Fibroblast of lung (primary cell): ENCODE data around the gene STIMATE.

Source experiments
- EZH2 ChIP-seq: IDR thresholded peaks from 2 replicates; pipeline ENCODE4 v1.5.1; 2012; ENCODE audit warnings: low read length, control low read depth, mild to moderate bottlenecking; ENCODE audit errors: missing control alignments
- TF ChIP-seq, protein P1 (sequence below), 2 donors: IDR thresholded peaks in 1 of 2; conservative IDR thresholded peaks in 1 of 2; 1 replicate in 1 of 2; 2 replicates in 1 of 2; pipeline ENCODE4 v1.5.1; 2011 to 2012; ENCODE audit warnings: low read length in 2 of 2, control low read depth in 1 of 2, inconsistent platforms in 1 of 2, low read depth in 1 of 2, mild to moderate bottlenecking in 1 of 2

- TF ChIP-seq EZH2, result no peak
- TF ChIP-seq, protein P1, sequence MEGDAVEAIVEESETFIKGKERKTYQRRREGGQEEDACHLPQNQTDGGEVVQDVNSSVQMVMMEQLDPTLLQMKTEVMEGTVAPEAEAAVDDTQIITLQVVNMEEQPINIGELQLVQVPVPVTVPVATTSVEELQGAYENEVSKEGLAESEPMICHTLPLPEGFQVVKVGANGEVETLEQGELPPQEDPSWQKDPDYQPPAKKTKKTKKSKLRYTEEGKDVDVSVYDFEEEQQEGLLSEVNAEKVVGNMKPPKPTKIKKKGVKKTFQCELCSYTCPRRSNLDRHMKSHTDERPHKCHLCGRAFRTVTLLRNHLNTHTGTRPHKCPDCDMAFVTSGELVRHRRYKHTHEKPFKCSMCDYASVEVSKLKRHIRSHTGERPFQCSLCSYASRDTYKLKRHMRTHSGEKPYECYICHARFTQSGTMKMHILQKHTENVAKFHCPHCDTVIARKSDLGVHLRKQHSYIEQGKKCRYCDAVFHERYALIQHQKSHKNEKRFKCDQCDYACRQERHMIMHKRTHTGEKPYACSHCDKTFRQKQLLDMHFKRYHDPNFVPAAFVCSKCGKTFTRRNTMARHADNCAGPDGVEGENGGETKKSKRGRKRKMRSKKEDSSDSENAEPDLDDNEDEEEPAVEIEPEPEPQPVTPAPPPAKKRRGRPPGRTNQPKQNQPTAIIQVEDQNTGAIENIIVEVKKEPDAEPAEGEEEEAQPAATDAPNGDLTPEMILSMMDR (conservative IDR thresholded peaks at IDR 0.05 in 1 of 2, IDR thresholded peaks at IDR 0.05 in 1 of 2; ENCODE audit: low read depth in 1 of 2, low read length in 2 of 2), result no peak
Measured at GRCh38 chr3:52845157-52845556, 52.2 kb downstream of the STIMATE start.
